ENCODE results near the gene ATXN7L1.

The ATXN7L1 gene

DNA sequence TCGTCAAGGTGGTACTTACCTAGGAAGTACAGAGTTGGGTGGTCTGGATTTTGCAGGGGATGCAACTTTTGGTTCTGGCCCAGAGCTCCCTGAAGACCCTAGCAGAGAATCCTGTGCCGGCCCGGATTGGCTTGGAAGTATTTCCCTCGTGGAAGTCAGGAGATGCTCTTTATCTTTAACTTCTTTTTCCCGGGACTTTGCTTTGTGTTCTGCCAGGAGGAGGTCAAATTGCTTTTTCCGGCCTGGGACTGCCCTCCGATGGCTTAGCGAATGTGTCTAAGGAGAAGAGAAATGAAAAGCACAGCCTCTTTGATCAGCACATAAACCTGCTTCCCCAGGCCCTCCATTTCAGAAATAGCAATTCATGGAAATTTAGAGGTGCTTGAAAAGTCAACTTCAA is 238.1 kb downstream of the ATXN7L1 start:
- no peak for FAIRE-seq

DNA sequence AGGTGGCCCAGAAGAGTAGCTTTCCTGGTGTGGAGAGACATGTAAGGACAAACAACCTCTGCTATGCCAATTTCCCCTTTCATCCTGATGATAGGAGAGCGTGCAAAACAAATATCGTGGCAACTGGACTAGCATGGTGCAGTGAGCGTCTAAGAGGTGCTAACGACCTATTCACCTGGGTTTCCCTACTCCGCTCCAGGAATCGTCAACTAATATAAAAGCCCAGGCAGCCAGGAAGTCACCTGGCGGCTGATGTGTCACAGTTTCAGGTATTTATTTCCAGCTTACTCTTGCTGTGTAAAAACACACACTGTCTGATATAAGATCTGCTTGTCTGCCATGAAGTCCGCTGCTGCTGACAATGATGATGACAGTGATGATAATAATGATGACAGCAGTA is 238.6 kb downstream of the ATXN7L1 start:
- FAIRE-seq, result no peak

GRCh38 chr7:105636982-105637381 is 239.4 kb downstream of the ATXN7L1 start:
- no peak for FAIRE-seq

GRCh38 chr7:105635197-105635596 is 241.2 kb downstream of the ATXN7L1 start:
- no peak for FAIRE-seq

DNA sequence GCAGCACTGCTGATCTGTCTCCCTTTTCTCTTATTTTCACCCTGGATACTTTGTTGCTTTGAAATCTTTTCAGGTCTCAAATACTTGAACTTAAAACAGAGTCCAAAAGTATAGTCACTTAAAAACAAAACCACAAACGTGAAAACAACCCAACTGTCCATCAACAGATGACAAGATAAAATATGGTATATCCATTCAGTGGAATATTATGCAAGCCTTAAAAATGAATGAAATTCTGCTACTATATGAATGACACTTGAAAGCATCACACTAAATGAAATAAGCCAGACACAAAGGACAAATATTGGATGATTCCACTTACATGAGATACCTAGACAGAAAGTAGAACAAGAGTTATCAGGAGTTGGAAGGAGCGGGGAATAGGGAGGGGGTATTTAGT is 250.4 kb downstream of the ATXN7L1 start:
- no peak for FAIRE-seq

- FAIRE-seq, result no peak
Measured at GRCh38 chr7:105623906-105624305, 252.5 kb downstream of the ATXN7L1 start.

DNA sequence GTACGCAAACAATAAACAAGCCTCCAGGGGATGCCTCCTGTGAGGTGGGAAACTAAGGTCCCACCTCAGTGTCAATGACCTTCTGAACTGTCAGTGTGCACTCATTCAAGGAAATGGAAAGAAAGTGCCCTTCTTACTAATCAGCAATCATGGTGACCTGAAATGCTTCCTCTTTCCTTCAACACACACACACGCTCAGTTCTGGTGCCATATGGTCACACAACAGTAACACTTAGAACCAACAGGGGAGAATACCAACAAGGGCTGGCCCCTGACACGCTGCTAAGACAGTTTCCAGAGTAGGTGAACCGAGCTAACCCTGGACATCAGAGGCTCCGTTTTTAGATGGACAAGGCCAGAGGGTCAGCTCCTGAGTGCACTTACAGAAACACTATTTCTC is 253.0 kb downstream of the ATXN7L1 start:
- no peak for FAIRE-seq

DNA sequence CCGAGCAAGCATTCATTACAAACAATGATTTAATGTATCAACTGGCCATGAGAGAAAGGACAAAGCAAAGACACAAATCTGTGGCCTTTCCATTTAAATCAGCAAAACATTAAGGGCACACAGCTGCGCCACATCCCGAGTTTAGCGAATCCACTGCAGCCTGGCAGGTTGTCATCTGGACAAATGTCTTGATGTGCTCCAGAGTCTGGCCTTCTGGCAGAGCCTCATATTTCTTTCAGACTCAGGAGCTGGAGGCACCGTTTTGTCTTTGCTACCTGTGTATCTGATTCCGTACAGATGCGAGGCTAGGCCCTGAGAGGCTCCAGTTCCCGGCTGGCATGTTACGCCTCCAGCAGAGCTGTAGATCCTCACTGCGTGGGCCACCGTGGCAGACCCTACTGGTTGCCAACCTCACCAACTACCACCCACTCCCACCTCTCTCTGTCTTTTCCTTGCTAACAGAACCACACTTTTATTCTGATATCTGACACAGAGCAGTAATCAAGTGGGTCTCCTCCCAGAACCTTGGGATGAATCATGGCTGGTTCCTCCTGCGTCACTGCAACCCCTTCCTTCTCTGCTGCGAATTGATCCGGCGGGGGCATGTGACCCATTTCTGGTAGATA is 254.2 kb downstream of the ATXN7L1 start:
- FAIRE-seq, result no peak

DNA sequence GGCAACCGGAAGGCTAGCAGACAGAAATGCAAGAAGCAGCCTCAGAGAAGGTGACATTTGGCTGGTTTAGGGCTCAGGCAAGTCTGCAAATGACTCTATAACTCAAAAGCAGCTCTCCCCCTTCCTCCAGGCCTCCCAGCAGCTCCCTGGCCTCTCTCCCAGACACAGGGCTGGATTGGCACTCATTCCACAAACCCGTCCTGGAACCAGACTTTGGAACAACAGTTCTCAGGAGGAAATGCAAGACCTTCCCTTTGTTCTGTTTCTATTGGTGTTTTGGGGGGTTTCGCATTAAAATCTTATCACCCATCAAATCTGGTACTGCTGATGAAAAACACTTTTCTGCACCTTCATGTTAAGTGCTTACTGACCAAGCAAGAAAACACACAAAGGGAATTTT is 254.8 kb downstream of the ATXN7L1 start:
- FAIRE-seq, result no peak

DNA sequence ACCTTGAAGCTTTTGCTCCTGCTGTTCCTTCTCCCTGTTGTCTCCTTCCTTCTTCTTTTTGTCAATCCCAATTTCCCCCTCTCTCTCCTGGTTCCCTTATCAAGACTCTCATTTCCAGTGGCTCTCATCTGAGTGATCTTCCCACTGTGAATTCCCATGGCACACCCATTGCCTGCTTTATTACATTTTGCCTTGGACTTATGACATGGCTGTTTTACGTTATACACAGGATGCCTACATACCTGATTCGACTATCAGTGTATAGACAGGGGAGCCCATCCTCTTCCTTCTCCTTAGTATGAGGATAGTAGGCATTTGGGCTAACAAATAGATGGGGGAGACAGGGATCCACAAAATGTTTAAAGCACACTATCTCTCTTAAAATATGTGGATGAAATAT is 255.2 kb downstream of the ATXN7L1 start:
- no peak for FAIRE-seq

DNA sequence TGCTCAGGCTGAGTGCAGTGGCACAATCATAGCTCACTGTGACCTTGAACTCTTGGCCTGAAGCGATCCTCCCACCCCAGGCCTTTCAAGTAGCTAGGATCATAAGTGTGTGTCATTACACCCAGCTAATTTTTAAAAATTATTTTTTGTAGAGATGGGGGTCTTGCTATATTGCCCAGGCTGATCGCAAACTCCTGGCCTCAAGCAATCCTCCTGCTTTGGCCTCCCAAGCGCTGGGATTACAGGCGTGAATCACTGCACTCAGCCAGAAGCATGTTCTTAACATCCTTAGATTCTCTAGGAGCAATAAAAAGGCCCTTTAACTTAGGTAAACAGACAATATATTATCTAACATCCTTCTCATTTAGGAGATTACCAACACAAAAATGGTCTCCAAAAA is 256.8 kb downstream of the ATXN7L1 start:
- FAIRE-seq, result no peak

- FAIRE-seq, result no peak
Measured at GRCh38 chr7:105618016-105618296, 258.4 kb downstream of the ATXN7L1 start.

DNA sequence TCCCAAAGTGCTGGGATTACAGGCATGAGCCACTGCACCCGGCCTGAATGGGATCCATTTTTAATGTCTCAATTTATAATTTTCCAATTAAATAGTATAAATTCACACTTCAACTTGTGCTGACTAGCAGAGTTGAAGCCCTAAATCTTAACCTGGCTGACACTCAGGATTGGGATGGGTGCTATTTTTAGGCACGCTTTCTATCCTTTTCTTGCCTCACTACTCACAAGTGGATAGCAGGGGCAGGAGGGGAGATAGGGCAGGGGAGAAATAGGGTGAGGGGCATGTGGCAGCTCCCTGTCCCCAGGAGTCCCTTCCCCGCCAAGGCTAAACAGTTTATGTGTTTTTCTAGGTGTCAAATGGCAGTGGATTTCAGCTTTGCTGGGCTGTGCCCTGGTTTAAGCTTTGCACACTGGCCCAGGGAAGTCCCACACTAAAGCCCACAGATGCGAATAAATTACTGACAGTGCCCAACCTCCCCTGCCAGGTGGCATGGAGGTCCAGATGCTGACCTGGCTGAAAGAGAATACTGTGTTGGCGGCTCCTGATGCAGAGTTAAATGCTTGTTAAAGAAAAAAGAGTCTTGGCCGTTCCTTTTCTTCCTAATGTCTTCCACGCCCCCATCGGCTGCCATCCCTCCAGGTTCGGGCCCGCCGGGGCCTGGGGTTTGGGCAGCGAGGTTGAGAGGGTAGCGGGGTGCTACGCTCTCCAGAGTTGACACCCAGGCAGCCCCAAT is 259.0 kb downstream of the ATXN7L1 start:
- FAIRE-seq, result no peak

DNA sequence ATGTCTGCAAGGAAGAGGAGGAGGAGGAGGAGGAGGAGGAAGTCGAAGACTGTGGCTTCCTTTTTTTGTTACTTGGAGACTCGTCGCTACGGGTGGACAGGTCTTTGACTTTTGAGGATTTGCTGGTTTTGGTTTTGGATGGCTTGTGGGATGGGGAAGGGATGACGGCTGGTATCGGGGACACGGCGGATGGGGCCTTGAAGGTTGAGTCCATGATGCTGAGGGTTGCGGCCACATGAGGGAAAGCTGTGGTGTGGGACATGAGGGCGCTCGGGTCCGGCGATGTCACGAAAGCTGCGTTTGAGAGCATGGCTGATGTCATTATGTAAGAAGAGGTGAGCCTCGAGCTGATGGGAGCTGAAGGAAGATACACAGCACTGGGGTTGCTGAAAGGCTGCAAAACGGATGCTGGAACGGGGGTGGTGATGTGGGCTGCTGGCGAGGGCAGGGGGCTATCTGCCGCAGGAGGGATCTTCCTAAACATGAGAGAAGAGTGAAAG is 262.0 kb downstream of the ATXN7L1 start:
- FAIRE-seq, result no peak

- FAIRE-seq, result no peak
Measured at GRCh38 chr7:105613611-105614330, 262.6 kb downstream of the ATXN7L1 start.

DNA sequence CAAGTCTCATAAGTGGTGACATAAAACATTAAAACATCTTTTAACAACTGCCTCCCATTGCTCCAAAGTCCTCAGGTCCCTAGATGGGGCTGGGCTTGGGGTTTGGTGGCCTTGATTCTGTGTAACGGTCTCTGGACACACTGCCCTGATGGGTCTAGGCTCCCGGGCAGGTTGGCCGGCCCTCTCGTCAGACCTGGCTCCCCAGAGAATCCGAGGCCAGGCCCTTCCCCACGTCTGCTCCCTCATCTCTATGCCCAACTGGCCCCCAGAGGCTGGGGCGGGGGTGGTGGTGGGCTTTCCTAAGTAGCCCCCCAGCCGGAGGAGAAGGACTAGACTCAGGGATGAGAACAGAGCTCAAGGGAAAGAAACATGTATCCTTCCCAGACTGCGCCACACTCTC is 263.6 kb downstream of the ATXN7L1 start:
- FAIRE-seq, result no peak

- no peak for FAIRE-seq
Measured at GRCh38 chr7:105611856-105612775, 264.3 kb downstream of the ATXN7L1 start.

DNA sequence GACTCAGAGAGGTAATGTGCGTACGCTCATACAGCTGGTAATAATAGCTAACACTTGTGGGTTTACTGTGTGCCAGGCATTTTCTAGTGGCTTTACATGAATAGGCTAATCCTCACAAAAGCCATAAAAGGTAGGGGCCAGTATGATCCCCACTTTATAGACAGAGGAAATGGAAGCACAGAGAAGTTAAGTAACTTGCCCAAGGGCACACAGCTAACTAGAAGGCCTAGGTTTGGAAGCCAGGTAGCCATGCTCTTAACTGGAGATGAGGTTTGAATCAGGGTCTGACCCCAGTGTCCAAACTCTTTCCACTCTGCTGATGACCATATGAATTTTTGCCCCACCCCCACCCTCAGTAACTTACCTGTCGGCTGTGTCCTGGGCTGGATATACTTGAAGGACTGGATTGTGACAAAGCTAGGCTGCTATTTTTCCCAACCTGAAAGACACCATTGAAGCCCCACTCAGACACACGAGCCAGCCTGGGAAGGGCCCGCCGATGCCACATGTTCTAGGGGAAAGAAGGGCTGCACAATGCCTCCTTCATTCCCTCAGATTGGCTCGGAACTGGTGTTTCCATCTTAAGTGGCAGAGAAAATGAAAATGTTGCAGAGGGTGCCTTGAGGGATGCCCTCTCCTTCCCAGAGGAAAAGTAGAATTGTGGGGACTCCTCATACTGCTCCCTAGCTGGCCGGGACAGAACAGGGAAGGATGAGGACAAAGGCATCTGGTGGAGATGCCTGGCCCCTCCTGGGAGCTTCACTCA is 266.1 kb downstream of the ATXN7L1 start:
- FAIRE-seq, result no peak

GRCh38 chr7:105602325-105603305 is 273.8 kb downstream of the ATXN7L1 start:
- no peak for FAIRE-seq

- no peak for FAIRE-seq
Measured at GRCh38 chr7:105600720-105601550, 275.5 kb downstream of the ATXN7L1 start.

Measured in A204.1 (cell line).